Measurements from ENCODE around the gene LAMB3.

Gene LAMB3

GRCh38 chr1:209659909-209660308, 7.7 kb upstream of the LAMB3 start:
- no peak for DNase-seq

GRCh38 chr1:209657918-209658317, 5.7 kb upstream of the LAMB3 start:
- no peak for DNase-seq

- no peak for DNase-seq
These were observed 5.1 kb upstream of the LAMB3 start for GRCh38 chr1:209657140-209657879.

- no peak for DNase-seq
These were observed 3.4 kb upstream of the LAMB3 start for GRCh38 chr1:209655411-209656231.

- DNase-seq: no peak
These were observed 1.7 kb upstream of the LAMB3 start for GRCh38 chr1:209653915-209654351.

GRCh38 chr1:209652873-209653401, 712 bp upstream of the LAMB3 start:
- peak; percentile 67 for DNase-seq

- DNase-seq: no peak
These were observed 1.1 kb downstream of the LAMB3 start for GRCh38 chr1:209651138-209651587.

GRCh38 chr1:209650454-209650853, 1.8 kb downstream of the LAMB3 start:
- DNase-seq: no peak

GRCh38 chr1:209648931-209649776, 3.1 kb downstream of the LAMB3 start:
- no peak for DNase-seq

GRCh38 chr1:209648346-209648745, 3.9 kb downstream of the LAMB3 start:
- DNase-seq: no peak

GRCh38 chr1:209647156-209647555, 5.1 kb downstream of the LAMB3 start:
- DNase-seq: no peak

GRCh38 chr1:209646558-209646957, 5.7 kb downstream of the LAMB3 start:
- DNase-seq: no peak

- peak; percentile 61 for DNase-seq
These were observed 6.4 kb downstream of the LAMB3 start for GRCh38 chr1:209645574-209646452.

- no peak for DNase-seq
These were observed 8.8 kb downstream of the LAMB3 start for GRCh38 chr1:209643285-209644020.

- no peak for DNase-seq
These were observed 9.4 kb downstream of the LAMB3 start for GRCh38 chr1:209642816-209643215.

- DNase-seq: no peak
These were observed 10.4 kb downstream of the LAMB3 start for GRCh38 chr1:209641832-209642172.

- DNase-seq: no peak
These were observed 16.4 kb downstream of the LAMB3 start for GRCh38 chr1:209635850-209636249.

- no peak for DNase-seq
These were observed 18.1 kb downstream of the LAMB3 start for GRCh38 chr1:209634005-209634737.

GRCh38 chr1:209633335-209633997, 18.8 kb downstream of the LAMB3 start:
- no peak for DNase-seq
